ENCODE results near the gene PPA1. TPM values are rescaled to one million over a fixed set of nuclear protein-coding genes. Genes with fewer than 3 reads are reported as not detected.

The PPA1 gene
- total and polyA plus RNA-seq, 2 donors (not counting 3 experiments of a cell fraction or from before 2014, with no cell fraction given), result 63.5 to 140 TPM

GRCh38 chr10:70186090-70186489 is 47.1 kb downstream of the PPA1 start:
- Histone ChIP-seq H3K4me1 (ENCODE audit: control insufficient read depth, extremely low read depth, insufficient read depth, low read length) (no peaks in the 10 kb centered on the region), H3K9ac (replicated peaks; ENCODE audit: extremely low read depth, insufficient read depth, low read length) (no peak overlapping the region), H3K4me2 (ENCODE audit: insufficient read depth, low read length) (no peak overlapping the region), H3K27me3 (ENCODE audit: control insufficient read depth in 2 of 2, insufficient read depth in 2 of 2, low read length in 2 of 2) (peaks cover 1 to 4% of the 10 kb centered on the region in 2 experiments), H4K20me1 (replicated peaks; ENCODE audit: control insufficient read depth, extremely low read depth, insufficient read depth, low read length) (no peaks in the 10 kb centered on the region), H3K79me2 (ENCODE audit: control insufficient read depth, insufficient read depth, low read length) (no peaks in the 10 kb centered on the region), H3K4me3 (replicated peaks in 1 of 3; ENCODE audit: insufficient read depth in 1 of 3, low read depth in 1 of 3, low read length in 3 of 3) (no peak overlapping the region), H3K9me1 (replicated peaks; ENCODE audit: control insufficient read depth, extremely low read depth, insufficient read depth, low read length) (no peaks in the 10 kb centered on the region), H3K36me3 (ENCODE audit: control insufficient read depth in 2 of 2, extremely low read depth in 1 of 2, insufficient read depth in 2 of 2, low read length in 2 of 2) (no peaks in the 10 kb centered on the region), H2AFZ (ENCODE audit: low read depth, low read length) (no peak overlapping the region), H3K27ac (ENCODE audit: insufficient read depth, low read depth, low read length) (no peak overlapping the region), H3K9me3 (replicated peaks; ENCODE audit: control insufficient read depth, insufficient read depth, low read length) (no peaks in the 10 kb centered on the region)
- dilution Hi-C loops (cut with MboI; ENCODE audit: extremely low pct_ligation_motif_present, low sequenced_read_pairs) (no loop called here), intact Hi-C loops (cut with micrococcal nuclease) (no loop called here)
- no peak for FAIRE-seq
- no peak for DNase-seq (ENCODE audit: low read depth, low spot score)
- no TSS peak for BruUV-seq (replicated peaks)
- ChIA-PET POLR2A (no interaction called here), CTCF (no interaction called here)
- TF ChIP-seq GATA2 (IDR thresholded peaks at IDR 0.05; ENCODE audit: insufficient read depth, insufficient read length, low read depth, low read length) (no peak), MAX (IDR thresholded peaks at IDR 0.05; ENCODE audit: insufficient read depth, insufficient read length) (no peak), MYC (IDR thresholded peaks at IDR 0.05; ENCODE audit: low read depth, low read length) (no peak), POLR2AphosphoS5 (IDR thresholded peaks at IDR 0.05; ENCODE audit: insufficient read depth, low read depth, low read length) (no peak), CTCF (IDR thresholded peaks at IDR 0.05; ENCODE audit: extremely low read depth in 1 of 2, insufficient read depth in 1 of 2, low read depth in 1 of 2, low read length in 2 of 2) (no peak), POLR2A (IDR thresholded peaks at IDR 0.05; ENCODE audit: low read depth, low read length) (no peak), EZH2 (IDR thresholded peaks at IDR 0.05; ENCODE audit: borderline replicate concordance, low read depth, low read length, severe bottlenecking) (no peak)
